Right ventricle myocardium inferior (tissue), 1 donor: Measurements from ENCODE around the gene ATF3. TPM values are rescaled to one million over a fixed set of nuclear protein-coding genes. Genes with fewer than 3 reads are reported as not detected.

ENCODE experiments used
- ATAC-seq: fragments of 200-7000 bp; cut with Tn5 transposase; one replicate; pipeline ENCODE4 v1.9.1; 2020; ENCODE audit warnings: mild to moderate bottlenecking, moderate library complexity
- DNase-seq: peaks from one replicate; pipeline ENCODE4 v3.0.0; 2021; ENCODE audit errors: missing footprints
- intact Hi-C: fragments of 100-400 bp; cut with DNase I; formaldehyde crosslinking; loops from one replicate; pipeline ENCODE4 v1.11.0; 2022
- total RNA-seq: library from RNA; stranded (reverse); fragmentation: NEBNext Ultra II Directional; extraction: Animal tissue kit (Norgen Biotek cat#: 25700); gene quantifications from one replicate; pipeline ENCODE4 v1.2.1, GENCODE V29; 2021
- donor health status: DM: no; HTN: yes; CAD: no; lungs with severe emphysema.

Gene ATF3
- total RNA-seq, 1 donor from 2014 or later = 13.7 TPM

GRCh38 chr1:212620293-212620692 is 11.7 kb downstream of the ATF3 start:
- intact Hi-C loops = loop anchor here (10.0 kb wide), 1 partner anchor 1945 kb away; no protein-coding TSS in a partner anchor
- DNase-seq (no peak), ATAC-seq (no peak)

- intact Hi-C loops = loop anchor here (10.0 kb wide), 1 partner anchor 1944 kb away; no protein-coding TSS in a partner anchor
- no peak for DNase-seq
- ATAC-seq = no peak
Observed at GRCh38 chr1:212621043-212621948, 12.7 kb downstream of the ATF3 start.

GRCh38 chr1:212621949-212622305 is 13.4 kb downstream of the ATF3 start:
- no peak for DNase-seq
- intact Hi-C loops = loop anchor here (10.0 kb wide), 1 partner anchor 1943 kb away; no protein-coding TSS in a partner anchor
- no peak for ATAC-seq

GRCh38 chr1:212622467-212622866 is 13.9 kb downstream of the ATF3 start:
- DNase-seq (no peak), ATAC-seq (no peak)
- intact Hi-C loops = loop anchor here (10.0 kb wide), 1 partner anchor 1942 kb away; no protein-coding TSS in a partner anchor

GRCh38 chr1:212622906-212623305 is 14.3 kb downstream of the ATF3 start:
- no peak for DNase-seq
- no peak for ATAC-seq
- intact Hi-C loops = loop anchor here (10.0 kb wide), 1 partner anchor 1942 kb away; no protein-coding TSS in a partner anchor

- no peak for ATAC-seq
- intact Hi-C loops = loop anchor here (10.0 kb wide), 1 partner anchor 1941 kb away; no protein-coding TSS in a partner anchor
- DNase-seq = no peak
Observed at GRCh38 chr1:212623603-212624002, 15.0 kb downstream of the ATF3 start.

GRCh38 chr1:212624976-212625501 is 16.5 kb downstream of the ATF3 start:
- intact Hi-C loops = loop anchor here (10.0 kb wide), 1 partner anchor 1940 kb away; no protein-coding TSS in a partner anchor
- no peak for ATAC-seq
- no peak for DNase-seq

- DNase-seq (no peak), ATAC-seq (no peak)
- intact Hi-C loops = loop anchor here (10.0 kb wide), 1 partner anchor 1939 kb away; no protein-coding TSS in a partner anchor
Observed at GRCh38 chr1:212625781-212626450, 17.4 kb downstream of the ATF3 start.

- no peak for DNase-seq
- ATAC-seq = no peak
- intact Hi-C loops = loop anchor here (10.0 kb wide), 1 partner anchor 1937 kb away; no protein-coding TSS in a partner anchor
Observed at GRCh38 chr1:212628046-212628445, 19.5 kb downstream of the ATF3 start.

GRCh38 chr1:212628813-212629415 is 20.4 kb downstream of the ATF3 start:
- ATAC-seq (no peak), DNase-seq (no peak)
- intact Hi-C loops = loop anchor here (10.0 kb wide), 1 partner anchor 1936 kb away; no protein-coding TSS in a partner anchor

GRCh38 chr1:212629450-212630157 is 21.0 kb downstream of the ATF3 start:
- intact Hi-C loops = loop anchor here (1.0 to 10.0 kb wide), 2 partner anchors 152 to 1935 kb away; no protein-coding TSS in a partner anchor
- DNase-seq (no peak), ATAC-seq (no peak)

GRCh38 chr1:212630158-212630900 is 21.8 kb downstream of the ATF3 start:
- intact Hi-C loops = loop anchor here (1.0 kb wide), 1 partner anchor 153 kb away; no protein-coding TSS in a partner anchor
- peak; percentile 84 for DNase-seq
- peak; percentile 85 for ATAC-seq

- ATAC-seq (no peak), DNase-seq (no peak)
- intact Hi-C loops = no loop called here
Observed at GRCh38 chr1:212633161-212633560, 24.6 kb downstream of the ATF3 start.

- ATAC-seq = no peak
- intact Hi-C loops = loop anchor here (2.0 kb wide), 1 partner anchor 25 kb away; the partner anchor contains the start of gene ATF3
Observed at GRCh38 chr1:212634252-212634651, 25.7 kb downstream of the ATF3 start.

GRCh38 chr1:212635141-212635631 is 26.6 kb downstream of the ATF3 start:
- intact Hi-C loops = loop anchor here (2.0 kb wide), 1 partner anchor 26 kb away; the partner anchor contains the start of gene ATF3
- DNase-seq (no peak), ATAC-seq (no peak)

More at GRCh38 chr1:212634252-212634651, 25.7 kb downstream of the ATF3 start:
- no peak for DNase-seq

- ATAC-seq (no peak), DNase-seq (no peak)
- intact Hi-C loops = no loop called here
Observed at GRCh38 chr1:212637902-212638301, 29.3 kb downstream of the ATF3 start.
